H1 (cell line): ENCODE measurements around the gene CFAP107. TPM values are rescaled to one million over a fixed set of nuclear protein-coding genes. Genes with fewer than 3 reads are reported as not detected.

ENCODE experiments used
- CTCF ChIA-PET: fragments of 300-600 bp; sonication (Branson Sonifier 250); formaldehyde crosslinking; loops from one replicate; lab custom pipeline; 2021; ENCODE audit not compliant: partially characterized antibody; lab: Charles Lee
- POLR2A ChIA-PET: fragments of 300-600 bp; sonication (Branson Sonifier 250); formaldehyde crosslinking; loops from one replicate; lab custom pipeline; 2021; ENCODE audit warnings: inconsistent platforms; ENCODE audit not compliant: partially characterized antibody; lab: Charles Lee
- DNase-seq, 2 experiments: peaks; one replicate each; pipeline versions ENCODE4 v3.0.0 to v3.0.0-alpha.2; 2010 to 2022; ENCODE audit warnings: low spot score in 2 of 2, low read depth in 1 of 2, mixed read lengths in 1 of 2
- FAIRE-seq: peaks from 2 replicates; lab custom pipeline; 2011; peaks lifted over from hg19 to GRCh38; lab: Jason Lieb, UNC
- H2AFZ ChIP-seq: 2 replicates; pipeline ENCODE4 v1.8.1; 2012; ENCODE audit warnings: low read length, inconsistent platforms
- H2AK5ac ChIP-seq: 2 replicates; pipeline ENCODE4 v1.6.1; 2013; ENCODE audit warnings: low read depth, low read length
- H2BK120ac ChIP-seq: replicated peaks from 2 replicates; pipeline ENCODE3; 2013; ENCODE audit warnings: low read depth, low read length, inconsistent platforms
- H2BK12ac ChIP-seq: 2 replicates; pipeline ENCODE4 v1.6.1; 2013; ENCODE audit warnings: low read depth, low read length
- H2BK15ac ChIP-seq: 2 replicates; pipeline ENCODE4 v1.6.1; 2013; ENCODE audit warnings: low read length
- H2BK20ac ChIP-seq: 2 replicates; pipeline ENCODE4 v1.6.1; 2013; ENCODE audit warnings: low read length
- H2BK5ac ChIP-seq: 2 replicates; pipeline ENCODE4 v1.6.1; 2013; ENCODE audit warnings: low read depth, low read length
- H3K14ac ChIP-seq: 2 replicates; pipeline ENCODE4 v1.6.1; 2013; ENCODE audit warnings: inconsistent platforms; ENCODE audit not compliant: insufficient read length
- H3K18ac ChIP-seq: 2 replicates; pipeline ENCODE4 v1.6.1; 2013; ENCODE audit warnings: low read length; ENCODE audit errors: extremely low read depth
- H3K23ac ChIP-seq: 2 replicates; pipeline ENCODE4 v1.6.1; 2013; ENCODE audit warnings: inconsistent platforms; ENCODE audit not compliant: insufficient read length
- H3K23me2 ChIP-seq: 2 replicates; pipeline ENCODE4 v1.6.1; 2013; ENCODE audit warnings: low read depth, low read length
- H3K27ac ChIP-seq: 2 replicates; pipeline ENCODE4 v1.6.1; 2011; ENCODE audit warnings: low read depth, low read length, inconsistent platforms
- H3K27me3 ChIP-seq, 4 experiments: replicated peaks in 1 of 4; 1 replicate in 1 of 4; 2 replicates in 3 of 4; pipeline versions ENCODE4 v1.6.1 to v1.8.1; 2011 to 2013; ENCODE audit warnings: low read length in 3 of 4, mild to moderate bottlenecking in 3 of 4, inconsistent platforms in 2 of 4, mixed read lengths in 2 of 4, moderate library complexity in 1 of 4; ENCODE audit not compliant: control insufficient read depth in 3 of 4, insufficient read depth in 3 of 4; ENCODE audit errors: extremely low read depth in 1 of 4
- H3K36me3 ChIP-seq, 4 experiments: 2 replicates each; pipeline versions ENCODE4 v1.6.1 to v1.8.1; 2011 to 2013; ENCODE audit warnings: mild to moderate bottlenecking in 4 of 4, low read length in 3 of 4, moderate library complexity in 2 of 4, control low read depth in 1 of 4, inconsistent platforms in 1 of 4; ENCODE audit not compliant: insufficient read depth in 4 of 4, control insufficient read depth in 2 of 4
- H3K4ac ChIP-seq: replicated peaks from 2 replicates; pipeline ENCODE3; 2013; ENCODE audit warnings: low read length, low read depth, mixed read lengths, inconsistent platforms; ENCODE audit not compliant: insufficient read length
- H3K4me1 ChIP-seq, 4 experiments: replicated peaks in 1 of 4; 1 replicate in 1 of 4; 2 replicates in 3 of 4; pipeline versions ENCODE4 v1.6.1 to v1.8.1; 2011 to 2013; ENCODE audit warnings: low read length in 3 of 4, inconsistent platforms in 2 of 4, mixed read lengths in 1 of 4; ENCODE audit not compliant: insufficient read depth in 4 of 4, control insufficient read depth in 3 of 4
- H3K4me2 ChIP-seq, 2 experiments: 2 replicates each; pipeline versions ENCODE4 v1.6.1 to v1.8.1; 2011 to 2013; ENCODE audit warnings: low read depth in 2 of 2, low read length in 2 of 2, control low read depth in 1 of 2, inconsistent platforms in 1 of 2, mild to moderate bottlenecking in 1 of 2; ENCODE audit not compliant: insufficient read depth in 1 of 2
- H3K4me3 ChIP-seq, 4 experiments: fragments of 200-600, 300-600 bp in 1 of 4; sonication (generic), shearing (Covaris generic), sonication (Bioruptor Twin) in 1 of 4; 2 replicates each; pipeline versions ENCODE4 v1.5.1 to v1.8.1; 2011 to 2016; ENCODE audit warnings: low read length in 4 of 4, low read depth in 3 of 4, control low read depth in 2 of 4, inconsistent platforms in 2 of 4, mild to moderate bottlenecking in 2 of 4, mixed read lengths in 1 of 4, moderate library complexity in 1 of 4; ENCODE audit not compliant: insufficient read depth in 2 of 4; ENCODE audit errors: extremely low read depth in 1 of 4
- H3K56ac ChIP-seq: replicated peaks from 2 replicates; pipeline ENCODE3; 2013; ENCODE audit warnings: low read depth, mild to moderate bottlenecking, mixed read lengths, low read length, inconsistent platforms; ENCODE audit not compliant: insufficient read length
- H3K79me1 ChIP-seq: 2 replicates; pipeline ENCODE4 v1.6.1; 2013; ENCODE audit warnings: low read depth, low read length, control low read depth
- H3K79me2 ChIP-seq, 2 experiments: 2 replicates each; pipeline versions ENCODE4 v1.6.1 to v1.8.1; 2012 to 2013; ENCODE audit warnings: low read length in 2 of 2, mild to moderate bottlenecking in 2 of 2, inconsistent platforms in 1 of 2; ENCODE audit not compliant: insufficient read depth in 2 of 2, control insufficient read depth in 1 of 2
- H3K9ac ChIP-seq, 4 experiments: replicated peaks in 1 of 4; 1 replicate in 1 of 4; 2 replicates in 3 of 4; pipeline versions ENCODE4 v1.6.1 to v1.8.1; 2011 to 2013; ENCODE audit warnings: low read depth in 3 of 4, low read length in 3 of 4, control low read depth in 2 of 4, mild to moderate bottlenecking in 2 of 4, moderate library complexity in 2 of 4, inconsistent platforms in 1 of 4; ENCODE audit errors: extremely low read depth in 1 of 4
- H3K9me3 ChIP-seq, 2 experiments: 2 replicates each; pipeline versions ENCODE4 v1.6.1 to v1.8.1; 2012 to 2013; ENCODE audit warnings: mild to moderate bottlenecking in 2 of 2, moderate library complexity in 2 of 2, control low read depth in 1 of 2, inconsistent platforms in 1 of 2, low read depth in 1 of 2, low read length in 1 of 2, mixed read lengths in 1 of 2; ENCODE audit not compliant: insufficient read depth in 2 of 2
- H4K20me1 ChIP-seq, 2 experiments: replicated peaks in 1 of 2; 2 replicates each; pipeline versions ENCODE3 to v1.8.1; 2011 to 2013; ENCODE audit warnings: inconsistent platforms in 2 of 2, low read length in 2 of 2, mild to moderate bottlenecking in 1 of 2; ENCODE audit not compliant: insufficient read depth in 2 of 2, control insufficient read depth in 1 of 2
- H4K5ac ChIP-seq: 2 replicates; pipeline ENCODE4 v1.6.1; 2013; ENCODE audit warnings: low read length, low read depth, mixed read lengths, inconsistent platforms; ENCODE audit not compliant: insufficient read length
- H4K8ac ChIP-seq: 2 replicates; pipeline ENCODE4 v1.8.0; 2013; ENCODE audit warnings: mild to moderate bottlenecking, moderate library complexity, low read length, inconsistent platforms; ENCODE audit not compliant: insufficient read depth; ENCODE audit errors: extremely low read depth
- H4K91ac ChIP-seq: replicated peaks from 2 replicates; pipeline ENCODE3; 2013; ENCODE audit warnings: low read length, mixed read lengths, inconsistent platforms; ENCODE audit not compliant: insufficient read length
- CHD2 ChIP-seq: IDR thresholded peaks from 2 replicates; pipeline ENCODE4 v1.6.1; 2012; ENCODE audit warnings: low read length, improper control_type of control experiment
- EGR1 ChIP-seq: IDR thresholded peaks from 2 replicates; pipeline ENCODE4 v1.6.1; 2011; ENCODE audit warnings: low read depth, low read length, borderline replicate concordance
- EP300 ChIP-seq, 2 experiments: IDR thresholded peaks; 1 replicate in 1 of 2; 2 replicates in 1 of 2; pipeline ENCODE4 v1.6.1; 2011 to 2012; ENCODE audit warnings: low read depth in 2 of 2, low read length in 2 of 2, mild to moderate bottlenecking in 2 of 2, borderline replicate concordance in 1 of 2, inconsistent platforms in 1 of 2, moderate library complexity in 1 of 2
- POLR2A ChIP-seq, 2 experiments: IDR thresholded peaks; 1 replicate in 1 of 2; 2 replicates in 1 of 2; pipeline ENCODE4 v1.6.1; 2011; ENCODE audit warnings: low read depth in 2 of 2, low read length in 2 of 2, mild to moderate bottlenecking in 2 of 2; ENCODE audit errors: control extremely low read depth in 1 of 2
- POLR2AphosphoS5 ChIP-seq: IDR thresholded peaks from 2 replicates; pipeline ENCODE4 v1.6.1; 2011; ENCODE audit warnings: low read depth, low read length
- RBBP5 ChIP-seq: IDR thresholded peaks from 2 replicates; pipeline ENCODE4 v1.7.1; 2012; ENCODE audit warnings: low read depth, mild to moderate bottlenecking, inconsistent platforms, low read length, moderate library complexity, borderline replicate concordance
- SIRT6 ChIP-seq: IDR thresholded peaks from one replicate; pipeline ENCODE4 v1.7.1; 2012; ENCODE audit warnings: low read length, inconsistent platforms
- TEAD4 ChIP-seq: IDR thresholded peaks from 2 replicates; pipeline ENCODE4 v1.6.1; 2012; ENCODE audit warnings: low read depth, low read length, inconsistent platforms, mixed read lengths
- WGBS, 2 experiments: shearing (Covaris generic) in 1 of 2; methylation state at CpG; one replicate each; pipeline versions ENCODE4 v1.1.6 to v1.1.7; 2013 to 2015; ENCODE audit warnings: low lambda C conversion rate in 2 of 2, mixed read lengths in 2 of 2, inconsistent platforms in 1 of 2, low coverage in 1 of 2, missing lambda C conversion rate in 1 of 2; ENCODE audit not compliant: insufficient replicate concordance in 2 of 2, insufficient coverage in 1 of 2, insufficient read length in 1 of 2; ENCODE audit errors: extremely low coverage in 1 of 2, missing lambda C conversion rate in 1 of 2; 5-methylcytosine and 5-hydroxymethylcytosine counted together
- polyA plus RNA-seq, 7 experiments: library from polyadenylated mRNA; depleted of rRNA in 3 of 7; stranded (reverse) in 5 of 7; unstranded in 2 of 7; fragments of >200 nt in 5 of 7; fragments of 200-250 nt in 2 of 7; gene quantifications; 1 replicate in 5 of 7; 2 replicates in 1 of 7; 4 replicates in 1 of 7; pipeline versions ENCODE4 v1.2.1 to v1.2.3, GENCODE V29; 2011 to 2013; ENCODE audit warnings: missing spikeins in 2 of 7, mixed read lengths in 2 of 7
- total RNA-seq: library from RNA; stranded (reverse); fragmentation: NEBNext Ultra II Directional; extraction: Animal tissue kit (Norgen Biotek cat#: 25700); gene quantifications from 2 replicates; pipeline ENCODE4 v1.2.1, GENCODE V29; 2021
- TF ChIP-seq, protein P1 (sequence below): IDR thresholded peaks from 2 replicates; pipeline ENCODE4 v1.6.1; 2012; ENCODE audit warnings: inconsistent platforms
- TF ChIP-seq, protein P2 (sequence below): IDR thresholded peaks from 2 replicates; pipeline ENCODE4 v1.6.1; 2012; ENCODE audit warnings: inconsistent platforms

The CFAP107 gene
- total and polyA plus RNA-seq, 2 of the 8 experiments (the other 6 are each of a cell fraction or from before 2014, with no cell fraction given): 0.23 TPM; not detected in 1

DNA sequence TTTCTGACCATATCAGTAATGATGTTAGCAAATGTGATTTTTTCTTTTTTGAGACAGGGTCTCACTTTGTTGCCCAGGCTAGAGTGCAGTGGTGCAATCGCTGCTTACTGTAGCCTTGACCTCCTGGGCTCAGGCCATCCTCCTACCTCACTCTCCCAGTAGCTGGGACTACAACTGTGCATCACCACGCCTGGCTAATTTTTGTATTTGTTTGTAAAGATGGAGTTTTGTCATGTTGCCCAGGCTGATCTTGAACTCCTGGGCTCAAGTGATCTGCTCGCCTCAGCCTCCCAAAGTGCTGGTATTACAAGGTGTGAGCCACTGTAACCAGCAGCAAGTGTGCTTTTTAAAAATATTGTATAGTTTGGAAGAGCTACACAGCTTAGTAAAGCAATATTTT lies 4.1 kb upstream of the CFAP107 start:
- H3K9ac ChIP-seq: no peak overlapping the region
- no peak overlapping the region for H3K4me3 ChIP-seq
- H3K27ac ChIP-seq: no peak overlapping the region
- H3K27me3 ChIP-seq: no peaks in the 10 kb centered on the region; a peak in 1 of 7 replicates
- CTCF ChIA-PET: interaction anchor here (1.2 to 1.5 kb wide), 2 partner anchors 33 to 83 kb away, joined by 3 read pairs; no protein-coding TSS in a partner anchor
- H2BK12ac ChIP-seq: no peak overlapping the region
- no peak overlapping the region for H2BK5ac ChIP-seq
- TF ChIP-seq EGR1 (no peak), TEAD4 (no peak), CHD2 (no peak), RBBP5 (no peak), POLR2A (IDR thresholded peaks at IDR 0.05; ENCODE audit: control extremely low read depth in 1 of 2, low read depth in 2 of 2, low read length in 2 of 2) (no peak), EP300 (IDR thresholded peaks at IDR 0.05; ENCODE audit: borderline replicate concordance in 1 of 2, low read depth in 2 of 2, low read length in 2 of 2) (no peak), SIRT6 (no peak), POLR2AphosphoS5 (no peak)
- TF ChIP-seq, protein P1, sequence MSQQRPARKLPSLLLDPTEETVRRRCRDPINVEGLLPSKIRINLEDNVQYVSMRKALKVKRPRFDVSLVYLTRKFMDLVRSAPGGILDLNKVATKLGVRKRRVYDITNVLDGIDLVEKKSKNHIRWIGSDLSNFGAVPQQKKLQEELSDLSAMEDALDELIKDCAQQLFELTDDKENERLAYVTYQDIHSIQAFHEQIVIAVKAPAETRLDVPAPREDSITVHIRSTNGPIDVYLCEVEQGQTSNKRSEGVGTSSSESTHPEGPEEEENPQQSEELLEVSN: no peak
- TF ChIP-seq, protein P2, sequence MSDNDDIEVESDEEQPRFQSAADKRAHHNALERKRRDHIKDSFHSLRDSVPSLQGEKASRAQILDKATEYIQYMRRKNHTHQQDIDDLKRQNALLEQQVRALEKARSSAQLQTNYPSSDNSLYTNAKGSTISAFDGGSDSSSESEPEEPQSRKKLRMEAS: no peak
- 53% methylated on average over 3 of the region's 3 CpGs; no CpG with 5 or more reads in 1 of the 2 experiments for WGBS, 2 experiments
- no peak overlapping the region for H2BK20ac ChIP-seq
- H3K79me2 ChIP-seq: no peaks in the 10 kb centered on the region
- no peak overlapping the region for H2AFZ ChIP-seq
- H3K18ac ChIP-seq: no peak overlapping the region
- H3K23me2 ChIP-seq: no peaks in the 10 kb centered on the region
- no peaks in the 10 kb centered on the region for H3K36me3 ChIP-seq
- no peak overlapping the region for H4K91ac ChIP-seq
- no peak overlapping the region for H3K14ac ChIP-seq
- no peak for DNase-seq
- no peak overlapping the region for H3K23ac ChIP-seq
- no peak overlapping the region; the same call in 1 of the 2 replicates for H2BK15ac ChIP-seq
- no peaks in the 10 kb centered on the region; a peak in 1 of 7 replicates for H3K4me1 ChIP-seq
- H3K4ac ChIP-seq: no peak overlapping the region
- POLR2A ChIA-PET: no interaction called here
- FAIRE-seq: no peak
- H4K5ac ChIP-seq: no peak overlapping the region
- no peak overlapping the region for H3K4me2 ChIP-seq
- H3K9me3 ChIP-seq: no peaks in the 10 kb centered on the region
- H2AK5ac ChIP-seq: no peak overlapping the region
- H4K20me1 ChIP-seq: no peaks in the 10 kb centered on the region
- H4K8ac ChIP-seq: no peak overlapping the region
- no peak overlapping the region for H3K56ac ChIP-seq
- H3K79me1 ChIP-seq: no peaks in the 10 kb centered on the region
- H2BK120ac ChIP-seq: no peak overlapping the region
